Activated T-cell treated with anti-CD3 and anti-CD28 coated beads for 48 hours (primary cell): ENCODE results near the gene KRTAP10-9.
"Not testable (repeated sequence)": the region's sequence is repeated elsewhere in the genome, so short reads cannot be mapped to it uniquely, and the experiment has no call there.

Experiments used
- DNase-seq: peaks from one replicate; pipeline ENCODE4 v3.0.0-alpha.2; 2020; ENCODE audit warnings: low read depth

The KRTAP10-9 gene

GRCh38 chr21:44643741-44644310, 16.9 kb downstream of the KRTAP10-9 start:
- no peak for DNase-seq

DNA sequence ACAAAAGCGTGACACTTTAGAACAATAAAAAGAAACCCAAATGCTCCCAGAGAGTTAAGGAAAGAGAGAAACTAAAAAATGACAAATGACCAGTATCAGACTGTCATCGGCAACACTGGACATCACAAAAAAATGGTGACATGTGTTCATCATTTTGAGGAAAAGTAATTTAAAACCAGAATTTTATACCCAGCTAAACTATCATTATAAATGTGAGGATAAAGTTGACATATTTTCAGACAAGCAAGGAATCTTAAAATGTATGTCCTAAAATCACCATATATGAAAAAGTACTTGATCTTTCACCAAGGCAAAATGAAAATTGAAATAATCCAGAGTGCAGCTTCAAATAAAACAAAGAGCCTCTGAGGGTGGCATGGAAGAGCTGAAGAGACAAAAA, 18.0 kb downstream of the KRTAP10-9 start:
- DNase-seq = no peak

- not testable (repeated sequence) for DNase-seq
These were observed 19.7 kb downstream of the KRTAP10-9 start, which contains the start of gene KRTAP10-11 for GRCh38 chr21:44646366-44647221. KRTAP10-11 (plus strand) TSS chr21:44646414; CDS start chr21:44646459, 45 bp downstream.

- DNase-seq = no peak
These were observed 20.3 kb downstream of the KRTAP10-9 start for GRCh38 chr21:44647222-44647552.

DNA sequence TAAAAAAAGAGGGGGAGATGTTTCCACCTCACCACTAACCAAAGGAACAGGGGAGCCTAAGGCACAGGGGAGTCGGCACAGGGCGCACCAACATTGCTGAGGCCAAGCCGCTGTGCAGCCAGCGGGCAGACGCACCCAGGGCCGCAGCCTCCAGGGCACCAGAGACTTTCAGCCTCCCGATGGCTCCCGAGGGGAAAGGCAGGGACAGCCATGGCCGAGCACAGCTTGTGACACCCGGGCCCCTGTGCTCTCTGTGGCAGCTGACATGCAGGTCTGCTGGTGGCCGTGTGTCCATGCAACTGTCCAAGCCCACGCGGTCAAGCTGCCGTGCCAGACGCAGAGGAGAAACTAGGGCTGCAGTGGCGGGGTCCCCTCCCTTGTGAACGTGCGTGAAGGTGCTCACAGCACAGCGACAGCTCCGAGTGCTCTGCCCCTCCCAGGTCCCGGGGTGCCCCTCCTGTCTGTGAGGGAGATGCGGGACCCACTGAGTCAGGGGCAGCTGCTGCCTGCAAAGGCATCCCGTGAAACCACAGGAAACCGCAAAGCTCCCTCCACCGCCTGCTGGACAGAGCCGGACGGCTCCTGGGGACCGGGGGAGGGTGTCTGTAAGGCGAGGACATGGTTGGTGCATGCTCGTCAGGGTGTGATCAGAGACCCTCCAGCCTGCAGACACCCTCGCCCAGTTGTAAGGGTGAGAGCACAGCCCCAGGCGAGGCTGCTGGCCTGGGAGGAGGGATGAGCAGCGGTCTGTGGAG, 21.8 kb downstream of the KRTAP10-9 start:
- no peak for DNase-seq

DNA sequence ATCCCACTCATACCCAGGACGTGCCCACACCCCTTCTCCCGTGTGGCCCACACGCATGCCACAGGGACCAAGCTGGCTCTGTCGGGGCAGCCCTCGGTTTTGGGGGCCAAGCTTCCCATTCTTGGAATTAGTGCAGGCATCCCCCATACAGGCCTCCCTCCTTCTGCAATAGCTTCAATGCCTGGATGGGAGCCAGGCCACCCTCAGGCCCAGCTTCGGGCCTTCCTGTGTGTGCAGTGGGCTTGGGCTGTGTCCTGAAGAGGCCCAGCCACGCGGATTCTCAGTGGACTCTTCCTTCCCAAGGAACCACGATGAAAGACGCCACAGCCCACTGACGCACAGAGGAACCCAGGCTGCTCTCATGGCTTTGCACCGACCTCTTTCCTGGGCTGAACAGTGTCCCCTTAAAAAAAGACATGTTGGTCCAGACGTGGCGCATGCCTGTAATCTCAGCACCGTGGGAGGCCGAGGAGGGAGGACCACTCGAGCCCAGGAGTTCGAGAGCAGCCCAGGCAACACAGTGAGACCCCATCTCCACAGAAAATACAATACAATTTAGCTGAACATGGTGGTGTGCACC, 22.7 kb downstream of the KRTAP10-9 start:
- DNase-seq = no peak

GRCh38 chr21:44650265-44650972, 23.5 kb downstream of the KRTAP10-9 start:
- no peak for DNase-seq

- no peak for DNase-seq
These were observed 24.2 kb downstream of the KRTAP10-9 start for GRCh38 chr21:44650973-44651675.

- no peak for DNase-seq
These were observed 26.2 kb downstream of the KRTAP10-9 start for GRCh38 chr21:44653123-44653522.

DNA sequence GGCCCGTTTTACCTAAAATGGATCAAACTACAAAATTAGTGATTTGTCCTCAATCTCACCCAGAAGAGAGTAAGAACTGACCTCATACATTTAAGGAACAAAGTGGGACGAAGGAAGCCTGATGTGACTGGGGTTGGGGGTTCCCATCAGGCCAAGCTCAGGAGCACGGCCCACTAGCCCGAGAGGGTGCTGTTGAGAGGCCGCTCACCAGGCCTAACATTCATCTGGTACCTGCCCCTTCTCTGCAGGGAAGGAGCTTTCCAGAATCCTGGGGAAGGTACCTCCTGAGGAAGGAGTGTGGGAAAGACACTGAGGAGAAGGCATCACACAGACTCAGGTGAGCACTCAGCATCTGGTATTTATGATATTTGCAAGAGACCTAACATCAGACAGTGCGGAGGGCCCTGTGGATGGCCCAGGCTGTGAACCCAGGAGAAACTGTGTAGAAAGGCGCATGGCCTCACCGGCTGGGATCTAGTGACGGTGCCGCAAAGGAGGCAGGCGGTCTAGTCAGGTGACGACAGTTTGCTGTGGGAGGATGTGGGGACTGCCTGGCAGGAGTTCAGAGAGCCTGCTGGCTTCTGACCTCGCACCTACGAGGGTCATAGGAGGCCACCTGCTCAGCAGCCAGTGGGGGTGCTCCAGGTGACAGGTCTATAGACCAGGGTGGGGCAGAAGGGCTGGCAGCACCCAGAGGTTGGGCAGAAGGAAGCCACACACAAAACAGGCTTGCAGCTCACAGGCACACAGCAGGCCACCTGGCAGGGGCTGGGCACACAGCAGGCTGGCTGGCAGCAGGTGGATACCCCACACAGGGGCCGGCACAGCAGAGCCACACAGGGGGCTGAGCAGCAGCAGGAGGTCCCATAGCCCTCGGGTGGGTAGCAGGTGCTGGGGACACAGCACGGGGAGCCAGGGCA, 27.0 kb downstream of the KRTAP10-9 start:
- DNase-seq = no peak

DNA sequence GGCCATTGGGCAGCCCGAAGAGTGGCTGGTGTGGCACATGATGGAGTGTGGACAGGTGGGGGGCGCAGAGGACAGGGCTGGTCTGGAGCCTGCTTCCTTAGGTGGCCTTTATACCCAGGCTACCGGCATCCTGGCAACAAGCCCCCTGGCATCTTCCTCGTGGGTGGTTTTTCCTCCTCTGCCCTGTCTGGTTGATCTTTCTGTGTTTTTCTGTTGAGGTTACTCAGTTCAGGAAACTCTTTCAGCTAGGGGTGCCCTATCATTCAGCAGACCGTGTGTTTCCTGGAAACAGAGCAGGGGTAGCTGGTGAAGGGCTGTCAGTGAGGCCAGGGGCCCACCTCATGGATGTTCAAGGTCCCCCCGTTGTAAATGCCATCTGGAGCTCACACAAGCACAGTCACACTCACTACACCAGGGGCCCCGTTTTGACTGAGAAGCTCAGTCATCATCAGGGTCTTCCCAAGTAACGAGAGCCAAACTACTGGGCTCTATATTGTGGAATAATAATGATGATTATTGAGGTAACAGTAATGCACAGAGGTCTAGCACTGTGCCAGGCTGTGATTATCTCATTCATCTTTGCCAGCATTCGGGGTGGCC, 27.8 kb downstream of the KRTAP10-9 start, which contains the start of gene KRTAP12-4:
TSS of gene KRTAP12-4 (minus strand) at position 84 of the 600 bp plus-strand sequence. CDS start at position 39, 45 bp downstream.
- DNase-seq = no peak

DNA sequence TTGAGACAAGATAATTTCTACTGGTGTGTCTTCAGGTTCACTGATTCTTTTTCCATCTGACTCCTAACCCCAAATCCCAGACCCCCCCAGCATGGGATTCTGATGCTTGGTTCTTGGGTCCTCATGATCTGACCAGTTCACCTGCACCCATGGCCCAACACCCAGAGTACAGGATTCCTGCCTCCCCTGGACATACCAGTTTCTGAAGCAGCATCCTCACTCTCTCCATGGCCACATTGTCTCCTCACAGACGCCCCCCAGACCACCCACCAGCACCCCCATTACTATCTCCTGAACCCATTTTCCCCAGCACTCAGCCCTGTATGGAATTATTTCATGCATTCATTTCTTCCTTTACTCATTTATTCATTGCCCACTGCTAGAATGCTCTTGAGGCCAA, 30.0 kb downstream of the KRTAP10-9 start:
- no peak for DNase-seq

GRCh38 chr21:44657635-44658540, 31.0 kb downstream of the KRTAP10-9 start, which contains the start of gene KRTAP12-3:
KRTAP12-3 (plus strand) TSS chr21:44657932; CDS start chr21:44657980, 48 bp downstream.
- DNase-seq = no peak

GRCh38 chr21:44658541-44658910, 31.6 kb downstream of the KRTAP10-9 start:
- no peak for DNase-seq

- DNase-seq = no peak
These were observed 32.2 kb downstream of the KRTAP10-9 start for GRCh38 chr21:44658913-44659595.

GRCh38 chr21:44661567-44661966, 34.7 kb downstream of the KRTAP10-9 start:
- DNase-seq = not testable (repeated sequence)

DNA sequence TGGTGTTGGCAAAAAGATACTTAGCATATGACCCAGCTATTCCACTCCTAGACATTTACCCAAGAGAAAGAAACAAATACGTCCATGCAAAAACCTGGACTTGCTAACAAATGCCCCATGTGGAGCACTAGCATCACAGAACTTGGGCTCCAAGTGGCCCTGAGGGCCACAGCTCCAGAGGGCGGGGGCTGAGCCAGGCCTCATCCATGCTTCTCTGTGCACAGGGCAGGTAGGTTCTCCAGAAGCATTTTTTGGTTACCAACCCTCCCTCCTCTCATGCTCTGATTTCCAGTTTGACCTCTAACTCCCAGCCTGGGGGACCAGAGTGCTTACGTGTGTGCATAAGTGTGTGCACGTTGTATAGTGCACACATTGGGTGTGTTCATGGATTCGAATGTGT, 37.8 kb downstream of the KRTAP10-9 start:
- no peak for DNase-seq
